GM18520 (cell line): ENCODE data around the gene UBAP2L.
"Not testable (repeated sequence)": the region's sequence is repeated elsewhere in the genome, so short reads cannot be mapped to it uniquely, and the experiment has no call there.

Experiments used
- ATAC-seq: cut with Tn5 transposase; IDR thresholded peaks from one replicate; pipeline ENCODE4 v1.9.1; 2021; ENCODE audit not compliant: unreplicated experiment

Gene UBAP2L

GRCh38 chr1:154198756-154199562 is 21.8 kb upstream of the UBAP2L start:
- no peak for ATAC-seq

DNA sequence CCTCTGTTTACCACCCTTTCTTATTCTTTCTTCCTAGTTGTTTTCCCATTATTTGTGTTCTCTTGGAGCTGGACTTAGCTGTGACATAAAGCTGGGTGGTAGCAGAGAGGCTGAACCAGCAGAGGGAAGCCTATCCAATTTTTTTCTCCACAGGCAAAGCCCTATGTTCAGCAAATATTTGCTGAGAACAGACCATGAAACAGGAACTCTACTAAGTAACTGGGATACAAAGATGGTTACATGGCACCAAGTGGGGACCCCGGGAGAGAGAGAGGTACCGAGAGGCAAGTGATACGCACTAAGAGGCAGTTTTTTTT is 21.2 kb upstream of the UBAP2L start:
- no peak for ATAC-seq

GRCh38 chr1:154205778-154206177 is 15.0 kb upstream of the UBAP2L start:
- ATAC-seq, result not testable (repeated sequence)

DNA sequence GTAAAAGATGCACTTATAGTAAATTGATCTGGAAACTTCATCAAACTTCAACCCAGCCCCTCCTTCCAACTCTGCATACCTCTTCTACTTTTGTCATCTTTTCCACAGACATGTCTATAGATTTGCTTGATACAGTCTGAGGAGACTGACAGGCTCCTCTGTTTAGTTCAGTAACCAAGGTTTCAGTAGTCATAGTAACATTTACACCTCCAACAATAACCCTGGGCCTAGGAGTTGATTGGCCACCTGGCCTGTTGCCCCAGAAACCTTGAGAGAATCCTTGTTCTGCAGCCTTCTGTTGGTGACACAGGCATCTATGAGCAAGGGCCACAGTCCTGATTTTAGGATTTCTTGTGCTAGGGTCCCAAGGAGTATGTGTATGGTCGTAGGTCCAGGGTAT is 14.6 kb upstream of the UBAP2L start, which contains the start of gene CFAP141:
CFAP141 (minus strand) TSS at position 138 of the 400 bp plus-strand sequence; CDS start at position 112, 26 bp downstream.
- no peak for ATAC-seq

DNA sequence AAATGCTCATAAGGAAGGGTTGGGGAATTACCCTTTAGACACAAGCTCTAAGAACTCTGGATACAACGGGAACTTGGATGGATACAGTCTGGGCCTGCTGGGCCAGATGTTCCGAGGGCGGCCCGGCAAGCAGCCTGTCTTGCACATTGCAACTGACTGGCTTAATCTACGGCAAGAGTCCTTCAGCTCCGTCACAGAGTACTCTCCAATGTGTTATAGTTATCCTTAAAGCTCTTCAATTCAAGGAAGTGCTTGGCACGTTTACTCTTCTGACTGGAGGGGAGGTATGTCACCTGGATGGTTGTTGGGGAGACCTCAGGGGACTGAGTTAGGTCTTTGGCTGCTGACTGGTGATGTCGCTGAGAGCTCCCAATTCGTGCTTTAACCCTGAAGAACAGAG is 13.5 kb upstream of the UBAP2L start:
- ATAC-seq, result no peak

- no peak for ATAC-seq
Measured at GRCh38 chr1:154208677-154209388, 11.9 kb upstream of the UBAP2L start.

DNA sequence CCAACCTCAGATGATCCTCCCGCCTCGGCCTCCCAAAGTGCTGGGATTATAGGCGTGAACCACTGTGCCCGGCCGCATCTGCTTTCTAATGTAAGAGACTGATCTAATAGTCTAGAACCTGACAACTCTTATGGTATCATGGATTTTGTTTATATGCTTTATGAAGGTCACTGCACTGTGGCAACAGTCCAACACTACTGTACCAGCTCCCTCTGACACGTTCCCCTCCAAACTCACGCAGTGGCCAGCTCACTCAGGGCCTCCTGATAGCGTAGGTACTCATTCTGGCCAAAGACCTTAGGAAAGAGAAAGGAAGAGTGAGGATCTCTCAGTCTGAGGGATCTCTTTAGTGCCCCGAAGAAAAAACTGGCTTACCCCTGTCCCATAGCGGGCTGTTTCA is 8.7 kb upstream of the UBAP2L start:
- no peak for ATAC-seq

- ATAC-seq, result no peak
Measured at GRCh38 chr1:154213274-154213673, 7.5 kb upstream of the UBAP2L start.

- ATAC-seq, result no peak
Measured at GRCh38 chr1:154218545-154218944, 2.2 kb upstream of the UBAP2L start.

- no peak for ATAC-seq
Measured at GRCh38 chr1:154219541-154219940, 1.2 kb upstream of the UBAP2L start.

DNA sequence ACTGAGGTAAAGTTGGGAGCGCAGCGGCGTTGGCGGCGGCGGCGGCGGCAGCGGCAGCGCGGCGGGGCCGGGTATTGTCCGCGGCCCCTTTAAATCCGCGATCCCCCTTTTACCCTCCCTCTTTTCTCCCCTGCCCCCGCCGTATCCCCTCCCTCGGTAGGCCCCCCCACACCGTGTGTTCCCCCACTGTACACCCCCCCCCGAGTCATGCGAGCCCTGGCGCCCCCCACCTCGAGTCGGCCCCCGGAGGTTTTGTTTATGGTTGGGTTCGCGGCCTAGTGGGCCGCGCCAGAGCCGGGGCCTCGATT is 169 bp downstream of the UBAP2L start:
- ATAC-seq, result no peak

- no peak for ATAC-seq
Measured at GRCh38 chr1:154221278-154222001, 685 bp downstream of the UBAP2L start.

- no peak for ATAC-seq
Measured at GRCh38 chr1:154222518-154222917, 1.8 kb downstream of the UBAP2L start.

DNA sequence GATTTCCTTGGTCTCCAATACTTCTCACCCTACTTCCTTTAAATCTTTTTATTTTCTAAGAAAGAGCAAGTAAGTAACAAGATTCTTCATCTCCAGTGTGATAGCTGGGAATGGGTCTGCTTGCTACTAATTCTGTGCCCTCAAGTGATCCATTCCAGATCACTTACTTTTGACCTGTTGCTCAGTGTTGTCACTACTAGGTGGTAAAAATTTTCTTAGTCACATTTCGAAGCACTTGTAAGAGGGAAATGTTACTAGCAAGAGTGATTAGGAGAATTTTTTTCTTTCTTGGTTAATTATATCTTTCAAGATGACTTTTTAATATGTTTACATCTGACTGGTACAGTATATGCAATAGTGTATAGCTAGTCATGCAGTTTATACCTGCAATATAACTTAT is 2.2 kb downstream of the UBAP2L start:
- ATAC-seq, result no peak

GRCh38 chr1:154223621-154224020 is 2.9 kb downstream of the UBAP2L start:
- no peak for ATAC-seq

- no peak for ATAC-seq
Measured at GRCh38 chr1:154225370-154225769, 4.6 kb downstream of the UBAP2L start.

DNA sequence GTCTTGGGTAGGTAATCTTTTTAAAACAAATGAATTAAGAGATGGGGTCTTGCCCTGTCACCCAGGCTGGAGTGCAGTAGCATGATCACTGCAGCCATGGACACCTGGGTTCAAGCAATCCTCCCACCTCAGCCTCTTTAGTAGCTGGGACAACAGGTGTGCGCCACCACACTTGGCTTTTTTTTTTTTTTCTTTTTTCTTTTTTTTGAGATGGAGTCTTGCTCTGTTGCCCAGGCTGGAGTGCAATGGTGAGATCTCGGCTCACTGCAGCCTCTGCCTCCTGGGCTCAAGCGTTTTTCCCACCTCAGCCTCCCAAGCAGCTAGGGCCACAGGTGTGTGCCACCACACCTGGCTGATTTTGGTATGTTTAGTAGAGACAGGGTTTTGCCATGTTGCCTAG is 10.4 kb downstream of the UBAP2L start:
- ATAC-seq, result not testable (repeated sequence)

GRCh38 chr1:154233127-154233526 is 12.4 kb downstream of the UBAP2L start:
- not testable (repeated sequence) for ATAC-seq

GRCh38 chr1:154236855-154237254 is 16.1 kb downstream of the UBAP2L start:
- no peak for ATAC-seq

DNA sequence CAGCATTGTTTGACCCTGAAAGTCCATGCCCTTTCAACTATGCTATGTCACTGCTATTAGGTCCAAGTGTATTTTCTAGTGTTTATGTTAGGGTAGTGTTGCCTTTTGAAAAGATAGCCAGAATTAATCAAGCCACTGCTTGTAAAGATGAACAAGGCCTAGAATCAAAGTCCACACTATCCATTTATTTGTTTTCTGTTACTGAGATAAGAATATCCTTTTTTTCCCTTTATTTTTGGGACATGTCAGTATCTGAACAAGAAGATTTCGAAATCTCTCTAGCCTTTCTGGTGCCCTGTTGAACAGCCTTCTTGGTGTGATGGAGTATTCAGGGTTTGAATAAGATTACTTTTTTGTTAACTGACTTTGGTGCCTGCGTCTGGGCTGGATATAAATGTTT is 16.7 kb downstream of the UBAP2L start:
- ATAC-seq, result no peak

- ATAC-seq, result no peak
Measured at GRCh38 chr1:154237880-154238506, 17.2 kb downstream of the UBAP2L start.

DNA sequence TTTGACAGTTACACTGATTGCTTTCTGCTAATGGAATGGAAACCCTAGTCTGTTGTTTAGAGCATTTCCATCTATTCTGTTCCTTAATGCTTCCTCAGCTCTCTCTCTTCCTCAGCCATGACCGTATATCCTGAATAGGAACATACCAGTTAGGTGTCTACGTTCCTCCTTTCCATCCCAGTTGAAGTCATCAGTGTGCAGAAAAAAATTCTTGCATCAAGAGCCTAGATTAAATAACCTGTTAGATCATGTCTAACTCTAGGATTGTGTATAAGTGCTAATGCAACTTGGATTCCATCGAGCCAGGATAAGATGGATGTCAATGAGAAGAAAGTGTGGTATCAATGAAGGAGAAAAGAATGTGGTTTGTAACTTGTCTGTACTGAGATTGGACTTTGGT is 18.7 kb downstream of the UBAP2L start:
- no peak for ATAC-seq
